GM19395 (cell line): ENCODE measurements around the gene CRHR1.

Experiments used
- ATAC-seq: cut with Tn5 transposase; IDR thresholded peaks from one replicate; pipeline ENCODE4 v1.9.1; 2021; ENCODE audit warnings: mild to moderate bottlenecking, moderate library complexity; ENCODE audit not compliant: unreplicated experiment

CRHR1 gene

GRCh38 chr17:45788057-45788456 is 3.9 kb downstream of the CRHR1 start:
- no peak for ATAC-seq

- no peak for ATAC-seq
These were observed 5.8 kb downstream of the CRHR1 start for GRCh38 chr17:45789874-45790273.

GRCh38 chr17:45790296-45790922 is 6.3 kb downstream of the CRHR1 start:
- ATAC-seq = no peak

GRCh38 chr17:45791041-45791582 is 7.0 kb downstream of the CRHR1 start:
- no peak for ATAC-seq

DNA sequence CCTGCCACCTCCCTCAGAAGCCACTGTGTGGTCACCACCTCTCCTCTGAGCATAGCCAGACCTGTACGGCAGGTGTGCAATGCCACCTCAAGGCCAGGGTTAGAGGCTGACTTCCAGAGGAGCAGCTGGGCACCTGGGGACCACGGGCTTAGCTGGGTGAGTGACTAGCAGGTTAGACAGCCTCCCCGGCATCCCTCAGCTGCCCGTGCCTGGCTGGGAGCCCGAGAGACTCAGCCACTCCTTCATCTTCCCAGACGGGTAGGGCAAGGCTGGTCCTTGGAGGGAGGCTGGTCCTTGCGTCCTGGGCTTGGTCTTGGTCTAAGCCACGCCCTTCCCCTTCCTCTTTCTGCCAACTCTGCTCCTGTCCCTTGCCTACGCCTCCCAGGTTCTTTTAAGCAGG is 7.8 kb downstream of the CRHR1 start:
- ATAC-seq = no peak

DNA sequence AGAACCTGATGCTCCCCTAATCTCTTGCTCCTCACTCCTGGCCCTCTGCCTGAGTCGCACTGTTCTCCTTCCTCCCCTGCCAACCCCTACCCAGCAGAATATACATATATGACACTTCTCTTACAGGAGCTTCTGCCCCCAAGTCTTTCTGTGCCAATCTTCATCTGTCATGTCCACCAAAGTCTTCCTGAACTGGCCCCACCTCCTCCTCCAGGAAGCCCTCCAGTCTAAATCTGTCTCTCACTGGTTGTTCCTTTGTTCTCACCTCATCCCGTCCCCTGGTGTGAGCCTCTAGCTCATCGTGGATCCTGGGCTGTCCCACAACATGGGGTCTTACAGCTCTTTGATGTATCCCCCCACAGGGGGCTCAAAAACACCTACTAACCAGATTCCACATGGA is 8.3 kb downstream of the CRHR1 start:
- no peak for ATAC-seq

DNA sequence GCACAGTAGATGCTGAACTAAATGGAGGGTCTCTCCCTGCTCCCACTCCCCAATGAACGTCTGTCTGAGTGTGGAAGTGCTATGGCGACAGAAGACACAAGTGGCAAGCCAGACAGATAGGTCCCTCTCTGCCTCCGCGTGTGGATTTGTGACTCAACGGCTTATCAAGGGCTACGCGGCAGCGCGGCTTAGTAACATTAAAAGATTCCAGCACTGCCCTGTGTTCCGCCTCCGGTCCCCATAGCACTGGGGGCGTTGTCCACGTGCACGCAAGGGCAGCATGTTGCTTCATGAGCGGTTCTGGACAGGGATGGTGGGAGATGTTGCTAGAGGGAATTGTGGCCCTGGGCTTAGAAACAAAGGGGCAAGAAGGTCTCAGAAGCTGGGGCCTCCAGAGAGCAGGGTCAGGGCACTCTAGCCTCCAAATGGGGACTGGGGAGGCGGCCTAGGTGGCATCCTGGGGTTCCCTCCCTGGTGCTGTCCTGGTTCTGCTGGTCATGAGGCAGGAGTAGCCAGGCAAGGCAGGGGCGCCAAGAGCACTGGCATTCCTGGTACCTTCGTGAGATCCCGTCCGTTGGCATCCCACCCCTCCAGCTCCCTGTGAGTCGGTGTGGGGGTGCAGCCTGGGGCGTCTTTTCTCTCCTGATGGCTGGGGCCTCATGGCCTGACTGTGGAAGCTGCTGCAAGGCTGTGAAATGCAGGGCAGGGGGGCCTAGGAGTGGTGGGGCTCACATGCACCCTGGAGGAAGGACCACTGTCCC is 9.1 kb downstream of the CRHR1 start:
- no peak for ATAC-seq

GRCh38 chr17:45793999-45794540 is 9.9 kb downstream of the CRHR1 start:
- ATAC-seq = no peak

- ATAC-seq = no peak
These were observed 10.7 kb downstream of the CRHR1 start for GRCh38 chr17:45794840-45795239.

DNA sequence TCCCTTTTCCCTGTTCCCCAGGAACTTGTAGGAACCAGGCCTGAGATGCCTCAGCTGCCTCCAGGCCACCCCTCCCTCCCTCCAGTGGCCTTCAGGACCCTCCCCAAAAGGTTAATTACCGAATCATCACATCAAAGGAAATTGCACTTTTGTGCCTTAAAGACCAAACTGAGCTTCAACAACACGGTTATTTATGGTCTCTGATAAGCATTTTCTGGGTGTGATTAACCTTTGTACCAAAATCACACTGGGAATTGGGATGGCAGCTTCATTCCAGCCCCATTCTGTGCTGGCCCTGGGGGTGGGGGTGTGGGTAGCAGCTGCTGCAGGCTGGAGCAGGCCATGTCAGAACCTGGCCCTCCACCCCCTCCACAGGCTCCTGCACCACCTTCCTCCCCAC is 16.7 kb downstream of the CRHR1 start:
- no peak for ATAC-seq

DNA sequence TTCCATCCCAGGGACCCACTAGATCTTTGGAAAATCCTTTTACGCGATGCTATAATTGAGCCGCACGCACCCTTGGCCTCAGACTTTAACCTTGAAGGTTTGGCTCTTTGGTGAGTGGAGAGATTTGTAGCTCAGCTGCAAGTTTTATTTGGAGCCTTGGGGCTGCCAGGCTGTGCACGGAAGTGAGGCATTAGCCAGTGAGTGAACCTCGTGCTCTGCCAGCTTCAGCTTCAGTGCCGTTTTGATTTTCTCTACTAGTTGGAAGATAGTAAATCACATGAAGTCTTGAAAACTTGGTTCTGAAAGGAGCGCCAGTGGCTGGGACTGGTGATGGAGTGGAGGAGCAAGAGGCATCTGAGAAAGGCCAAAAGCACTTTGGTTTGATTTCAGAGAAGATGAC is 17.3 kb downstream of the CRHR1 start:
- no peak for ATAC-seq

- ATAC-seq = no peak
These were observed 24.7 kb downstream of the CRHR1 start for GRCh38 chr17:45808845-45809244.

- ATAC-seq = no peak
These were observed 25.4 kb downstream of the CRHR1 start for GRCh38 chr17:45809499-45809898.

DNA sequence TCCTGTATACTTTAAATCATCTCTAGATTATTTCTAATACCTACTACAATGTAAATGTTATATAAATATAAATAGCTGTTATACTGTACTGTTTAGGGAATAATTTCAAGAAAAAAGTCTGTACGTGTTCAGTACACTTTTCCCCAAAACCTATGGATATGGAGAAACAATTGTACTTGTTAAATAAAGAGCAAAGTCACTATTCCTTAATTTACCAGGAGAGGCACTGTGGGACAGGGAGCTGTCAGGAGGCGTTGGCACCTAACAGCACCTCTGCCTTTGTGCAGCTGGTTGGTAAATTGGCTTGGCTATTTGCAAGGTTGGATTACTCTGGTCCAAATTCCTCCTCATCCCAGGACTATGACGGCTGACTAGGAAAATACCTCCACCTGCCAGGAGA is 28.0 kb downstream of the CRHR1 start:
- ATAC-seq = no peak

DNA sequence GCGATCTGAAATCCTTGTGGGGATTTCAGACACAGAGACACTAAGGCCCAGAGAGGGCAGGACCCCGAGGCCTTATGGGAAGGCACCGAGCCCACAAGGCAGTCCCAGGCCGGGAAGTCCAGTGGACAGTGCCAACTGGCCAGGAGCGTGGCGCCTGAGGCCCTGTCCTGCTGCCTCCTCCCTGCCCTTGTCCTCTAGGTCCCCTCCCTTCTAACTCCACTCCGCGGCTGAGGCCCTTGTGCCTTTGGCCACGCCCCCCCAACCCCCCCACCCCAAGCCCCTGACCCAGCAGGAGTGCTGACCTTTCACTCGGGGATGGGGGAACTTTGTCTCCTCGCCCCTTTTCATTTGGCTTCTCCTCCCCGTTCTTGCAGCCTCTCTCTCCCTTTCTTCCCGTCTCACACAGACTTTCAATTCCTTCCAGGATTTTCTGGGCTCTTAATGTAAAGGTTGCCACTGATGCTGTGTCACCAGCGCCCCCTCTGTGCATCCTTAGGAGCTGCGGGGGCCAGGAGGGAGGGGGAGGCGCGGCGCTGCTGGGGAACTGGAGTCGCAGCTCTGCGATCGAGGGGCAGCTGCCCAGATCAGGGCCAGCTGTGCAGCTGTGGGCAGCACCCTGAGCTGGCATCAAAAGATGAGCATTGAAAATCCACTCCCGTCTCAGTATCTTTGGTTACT is 29.1 kb downstream of the CRHR1 start:
- no peak for ATAC-seq

DNA sequence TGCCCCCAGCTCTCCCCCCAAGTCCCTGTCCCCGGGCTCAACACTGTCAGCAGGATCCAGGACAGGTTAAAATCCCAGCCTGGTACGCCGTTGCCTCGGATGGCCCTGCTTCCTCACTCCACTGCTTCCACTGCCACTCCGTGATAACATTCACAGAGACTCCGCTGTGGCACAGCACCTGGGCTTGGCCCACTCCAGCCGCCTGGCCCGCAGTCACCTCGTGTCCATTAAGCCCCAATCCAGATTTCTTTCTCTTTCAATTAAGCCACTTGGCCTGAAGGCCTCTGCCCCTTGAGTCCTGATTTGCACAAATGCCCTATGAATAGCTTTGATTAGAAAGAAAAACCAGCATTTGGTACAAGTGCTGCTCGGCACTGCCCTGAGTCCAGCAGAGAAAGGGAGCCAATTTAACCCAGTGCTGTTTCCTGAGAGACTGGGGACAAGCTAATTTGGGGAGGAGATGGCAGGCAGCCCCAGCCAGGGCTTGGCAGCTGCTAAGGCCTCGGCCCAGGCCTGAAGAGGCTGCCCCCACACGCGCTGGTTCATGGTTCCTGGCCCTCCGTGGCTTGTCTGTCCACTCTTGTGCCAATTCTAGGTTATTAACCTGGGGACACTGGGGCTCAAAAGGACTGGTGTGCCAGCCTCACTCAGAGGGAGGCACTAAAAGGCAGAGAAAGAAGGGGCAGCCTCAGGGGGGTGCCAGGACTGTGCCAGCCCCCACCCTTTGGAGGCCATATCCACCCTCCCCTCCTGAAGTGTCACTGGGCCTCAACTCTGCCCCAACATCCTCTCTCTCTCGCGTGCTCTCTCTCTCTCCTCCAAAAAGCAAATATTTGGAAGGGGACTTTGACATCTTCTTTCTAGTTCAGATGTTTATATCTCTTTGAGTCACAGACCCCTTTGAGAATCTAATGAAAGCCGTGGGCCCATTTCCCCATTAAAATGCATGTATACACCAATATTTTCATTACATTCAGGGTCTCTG is 30.8 kb downstream of the CRHR1 start:
- no peak for ATAC-seq

DNA sequence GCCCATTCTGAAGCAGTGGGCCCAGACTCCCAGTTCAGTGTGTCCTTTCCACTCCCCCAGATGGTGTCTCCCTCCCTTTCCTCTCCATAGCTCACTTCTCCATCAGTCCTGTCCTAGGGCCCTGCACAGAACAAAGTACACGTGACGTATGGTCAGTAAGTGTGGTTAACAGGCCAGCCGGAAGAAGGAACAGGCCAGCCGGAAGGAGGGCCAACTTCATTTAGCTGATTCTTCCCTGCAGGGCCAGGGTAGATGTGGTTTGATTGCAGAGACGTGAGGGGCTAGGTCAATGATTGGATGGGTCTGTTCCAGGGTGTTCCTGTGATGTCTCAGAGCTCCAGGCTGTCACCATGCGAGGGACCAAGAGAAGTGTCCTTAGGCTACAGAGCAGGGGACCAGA is 31.6 kb downstream of the CRHR1 start:
- ATAC-seq = no peak

GRCh38 chr17:45818041-45818440 is 33.9 kb downstream of the CRHR1 start:
- no peak for ATAC-seq

- no peak for ATAC-seq
These were observed 34.6 kb downstream of the CRHR1 start for GRCh38 chr17:45818699-45819098.

DNA sequence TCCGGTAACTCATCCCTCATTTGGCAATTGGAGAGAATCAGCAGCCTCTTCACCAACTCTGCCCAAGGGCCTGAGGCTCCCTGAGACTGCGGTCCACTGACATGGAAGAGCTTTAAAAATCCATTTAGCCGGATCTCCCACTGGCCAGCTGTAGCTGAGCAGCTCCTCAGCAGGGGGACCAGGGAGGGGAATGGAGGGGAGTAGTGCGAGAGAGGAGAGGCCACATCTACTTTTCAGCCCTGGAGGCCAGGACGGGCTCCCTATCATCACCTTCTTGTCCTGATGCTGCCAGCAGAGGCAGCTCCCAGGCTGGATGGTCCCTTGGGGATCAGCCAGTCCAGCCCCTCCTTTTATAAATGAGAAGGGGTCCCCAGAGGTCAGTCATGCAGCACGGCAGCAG is 35.5 kb downstream of the CRHR1 start:
- no peak for ATAC-seq
